Panc1 (cell line): ENCODE results near the gene MAP1S.

Experiments
- CTCF ChIP-seq: fragments of 450-650 bp; IDR thresholded peaks from 2 replicates; pipeline ENCODE4 v1.5.1; 2017; ENCODE audit warnings: mild to moderate bottlenecking
- POLR2AphosphoS5 ChIP-seq: IDR thresholded peaks from 2 replicates; pipeline ENCODE4 v1.6.1; 2012; ENCODE audit warnings: mild to moderate bottlenecking, low read depth, low read length, moderate library complexity
- REST ChIP-seq, 2 experiments: IDR thresholded peaks; 2 replicates each; pipeline ENCODE4 v1.6.1; 2011 to 2012; ENCODE audit warnings: low read depth in 2 of 2, control low read depth in 1 of 2, low read length in 1 of 2, mild to moderate bottlenecking in 1 of 2, moderate library complexity in 1 of 2; ENCODE audit not compliant: insufficient read depth in 1 of 2
- SIN3A ChIP-seq: IDR thresholded peaks from 2 replicates; pipeline ENCODE4 v1.6.1; 2012; ENCODE audit warnings: low read depth, mild to moderate bottlenecking, low read length, moderate library complexity, borderline replicate concordance; ENCODE audit not compliant: insufficient read depth
- TCF7L2 ChIP-seq: IDR thresholded peaks from 2 replicates; pipeline ENCODE4 v1.6.1; 2011; ENCODE audit warnings: mild to moderate bottlenecking, low read depth, low read length, inconsistent platforms

- TF ChIP-seq REST (IDR thresholded peaks at IDR 0.05; ENCODE audit: insufficient read depth in 1 of 2, low read depth in 2 of 2, low read length in 1 of 2) (no peak), CTCF (no peak), TCF7L2 (no peak), POLR2AphosphoS5 (no peak), SIN3A (no peak)
Measured at GRCh38 chr19:17733127-17733526, 13.8 kb downstream of the MAP1S start.
